Omental fat pad (tissue), 4 donors: ENCODE data around the gene APOLD1. TPM values are rescaled to one million over a fixed set of nuclear protein-coding genes. Genes with fewer than 3 reads are reported as not detected.
"Not testable (repeated sequence)": the region's sequence is repeated elsewhere in the genome, so short reads cannot be mapped to it uniquely, and the experiment has no call there.

Experiments used
- ATAC-seq: fragments of 150-250 bp; one replicate; pipeline ENCODE4 v1.9.1; 2016; ENCODE audit warnings: mild to moderate bottlenecking, moderate library complexity; ENCODE audit not compliant: low FRiP score
- DNase-seq: peaks from one replicate; pipeline ENCODE4 v3.0.0-alpha.2; 2019; ENCODE audit warnings: low spot score
- total RNA-seq, 4 donors: library from RNA; depleted of rRNA; stranded (reverse); fragments of >200 nt; gene quantifications; one replicate each; pipeline ENCODE4 v1.1.0, GENCODE V29; 2016
- TF ChIP-seq, protein P1 (sequence below), 3 donors: fragments of 450-650 bp; IDR thresholded peaks; one replicate each; pipeline ENCODE4 v1.5.1; 2016 to 2017; ENCODE audit warnings: antibody characterized with exemption in 3 of 3, mild to moderate bottlenecking in 3 of 3, moderate library complexity in 2 of 3

Gene APOLD1
- total RNA-seq, 4 donors from 2014 or later = 96.4 to 336 (median 119) TPM

DNA sequence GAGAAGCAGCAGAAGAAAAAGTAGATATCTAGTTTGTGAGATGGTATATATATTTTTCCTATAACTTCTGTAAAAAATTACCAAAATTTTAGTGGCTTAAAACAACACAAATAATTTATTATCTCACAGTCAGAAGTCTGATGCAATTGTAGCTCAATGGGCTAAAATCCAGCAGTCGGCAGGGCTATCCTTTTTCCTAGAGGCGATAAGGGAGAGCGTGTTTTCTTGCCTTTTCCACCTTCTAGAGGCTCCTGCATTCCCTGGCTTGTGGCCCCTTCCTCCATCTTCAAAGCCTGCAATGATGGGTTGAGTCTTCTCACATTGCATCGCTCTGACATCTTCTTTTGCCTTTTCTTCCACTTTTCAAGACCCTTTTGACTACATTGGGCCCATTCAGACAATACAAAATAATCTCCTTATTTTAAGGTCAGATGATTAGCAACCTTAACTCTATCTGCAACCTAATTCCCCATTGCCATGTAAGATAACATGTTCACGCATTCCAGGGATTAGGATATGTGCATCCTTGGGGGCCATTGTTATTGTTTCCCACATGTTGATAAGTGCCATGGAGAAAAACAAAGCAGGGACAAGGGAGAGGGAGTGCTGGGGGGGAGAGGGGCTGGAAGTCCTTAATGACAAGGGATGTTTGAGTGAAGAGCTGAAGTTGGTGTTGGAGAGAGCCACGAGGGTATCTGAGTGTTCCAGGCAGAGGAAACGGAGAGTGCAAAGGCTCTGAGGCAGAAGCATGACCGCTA is 13.9 kb downstream of the APOLD1 start:
- DNase-seq (no peak), ATAC-seq (no peak)
- TF ChIP-seq, protein P1, sequence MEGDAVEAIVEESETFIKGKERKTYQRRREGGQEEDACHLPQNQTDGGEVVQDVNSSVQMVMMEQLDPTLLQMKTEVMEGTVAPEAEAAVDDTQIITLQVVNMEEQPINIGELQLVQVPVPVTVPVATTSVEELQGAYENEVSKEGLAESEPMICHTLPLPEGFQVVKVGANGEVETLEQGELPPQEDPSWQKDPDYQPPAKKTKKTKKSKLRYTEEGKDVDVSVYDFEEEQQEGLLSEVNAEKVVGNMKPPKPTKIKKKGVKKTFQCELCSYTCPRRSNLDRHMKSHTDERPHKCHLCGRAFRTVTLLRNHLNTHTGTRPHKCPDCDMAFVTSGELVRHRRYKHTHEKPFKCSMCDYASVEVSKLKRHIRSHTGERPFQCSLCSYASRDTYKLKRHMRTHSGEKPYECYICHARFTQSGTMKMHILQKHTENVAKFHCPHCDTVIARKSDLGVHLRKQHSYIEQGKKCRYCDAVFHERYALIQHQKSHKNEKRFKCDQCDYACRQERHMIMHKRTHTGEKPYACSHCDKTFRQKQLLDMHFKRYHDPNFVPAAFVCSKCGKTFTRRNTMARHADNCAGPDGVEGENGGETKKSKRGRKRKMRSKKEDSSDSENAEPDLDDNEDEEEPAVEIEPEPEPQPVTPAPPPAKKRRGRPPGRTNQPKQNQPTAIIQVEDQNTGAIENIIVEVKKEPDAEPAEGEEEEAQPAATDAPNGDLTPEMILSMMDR (IDR thresholded peaks at IDR 0.05) = no peak

GRCh38 chr12:12800406-12801180 is 15.1 kb downstream of the APOLD1 start:
- ATAC-seq (peak; percentile 81), DNase-seq (no peak)
- TF ChIP-seq, protein P1 (IDR thresholded peaks at IDR 0.05) = no peak

GRCh38 chr12:12801656-12802055 is 16.2 kb downstream of the APOLD1 start:
- ATAC-seq, DNase-seq: not testable (repeated sequence)

DNA sequence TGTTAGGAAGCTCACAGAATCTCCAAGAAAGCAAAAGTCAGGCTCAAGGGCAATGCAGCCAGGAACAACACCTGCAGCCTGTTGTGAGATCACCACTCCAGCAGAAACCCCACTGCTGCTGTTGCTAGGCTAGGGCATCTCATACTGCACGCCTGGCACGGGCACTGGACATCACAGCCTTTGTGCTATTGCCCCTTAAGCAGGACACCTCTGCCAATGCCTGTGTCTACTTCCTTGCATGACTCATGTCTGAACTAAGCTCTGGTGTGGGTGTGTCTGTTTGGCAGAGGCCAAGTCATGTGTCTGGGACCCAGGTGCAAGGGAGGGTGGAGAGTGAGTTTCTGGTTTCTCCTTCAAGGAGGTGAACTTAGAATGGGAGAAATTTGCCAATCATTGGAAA is 17.7 kb downstream of the APOLD1 start:
- DNase-seq (peak; percentile 34), ATAC-seq (peak; percentile 85)
- TF ChIP-seq, protein P1 (IDR thresholded peaks at IDR 0.05) = no peak

- DNase-seq (no peak), ATAC-seq (no peak)
- TF ChIP-seq, protein P1 (IDR thresholded peaks at IDR 0.05) = no peak
These were observed 18.6 kb downstream of the APOLD1 start for GRCh38 chr12:12804011-12804410.

GRCh38 chr12:12804432-12804886 is 19.0 kb downstream of the APOLD1 start:
- TF ChIP-seq, protein P1 (IDR thresholded peaks at IDR 0.05) = no peak
- DNase-seq (no peak), ATAC-seq (no peak)

GRCh38 chr12:12806784-12807516 is 21.5 kb downstream of the APOLD1 start:
- ATAC-seq = no peak
- DNase-seq = no peak

GRCh38 chr12:12807517-12807903 is 22.1 kb downstream of the APOLD1 start:
- ATAC-seq, DNase-seq: not testable (repeated sequence)

More at GRCh38 chr12:12806784-12807516, 21.5 kb downstream of the APOLD1 start:
- TF ChIP-seq, protein P1 (IDR thresholded peaks at IDR 0.05) = no peak
